Measurements from ENCODE around the gene SLC9A7. TPM values are rescaled to one million over a fixed set of nuclear protein-coding genes. Genes with fewer than 3 reads are reported as not detected.

SLC9A7 gene
- polyA plus RNA-seq, 1 experiment, result 21.5 TPM

DNA sequence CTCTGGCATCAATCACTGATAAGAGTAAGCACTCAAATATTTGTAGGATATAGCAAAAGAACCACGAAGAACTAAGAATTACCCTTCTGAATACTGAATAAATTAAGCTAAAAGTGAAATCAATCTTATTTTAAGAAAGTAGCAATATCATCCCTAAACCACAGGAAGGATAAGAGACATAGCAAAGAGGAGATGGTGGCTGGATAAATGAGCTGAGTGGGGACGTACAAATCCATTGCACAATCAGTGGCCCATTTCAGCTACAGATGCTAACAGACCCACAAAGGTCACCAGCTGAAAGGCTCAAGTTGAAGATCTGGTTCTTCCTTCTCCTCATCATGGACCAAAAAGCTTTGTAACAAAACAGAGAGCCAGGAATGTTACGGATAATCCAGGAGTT lies 77.1 kb downstream of the SLC9A7 start:
- TF ChIP-seq, protein P1, sequence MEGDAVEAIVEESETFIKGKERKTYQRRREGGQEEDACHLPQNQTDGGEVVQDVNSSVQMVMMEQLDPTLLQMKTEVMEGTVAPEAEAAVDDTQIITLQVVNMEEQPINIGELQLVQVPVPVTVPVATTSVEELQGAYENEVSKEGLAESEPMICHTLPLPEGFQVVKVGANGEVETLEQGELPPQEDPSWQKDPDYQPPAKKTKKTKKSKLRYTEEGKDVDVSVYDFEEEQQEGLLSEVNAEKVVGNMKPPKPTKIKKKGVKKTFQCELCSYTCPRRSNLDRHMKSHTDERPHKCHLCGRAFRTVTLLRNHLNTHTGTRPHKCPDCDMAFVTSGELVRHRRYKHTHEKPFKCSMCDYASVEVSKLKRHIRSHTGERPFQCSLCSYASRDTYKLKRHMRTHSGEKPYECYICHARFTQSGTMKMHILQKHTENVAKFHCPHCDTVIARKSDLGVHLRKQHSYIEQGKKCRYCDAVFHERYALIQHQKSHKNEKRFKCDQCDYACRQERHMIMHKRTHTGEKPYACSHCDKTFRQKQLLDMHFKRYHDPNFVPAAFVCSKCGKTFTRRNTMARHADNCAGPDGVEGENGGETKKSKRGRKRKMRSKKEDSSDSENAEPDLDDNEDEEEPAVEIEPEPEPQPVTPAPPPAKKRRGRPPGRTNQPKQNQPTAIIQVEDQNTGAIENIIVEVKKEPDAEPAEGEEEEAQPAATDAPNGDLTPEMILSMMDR (IDR thresholded peaks at IDR 0.05; ENCODE audit: insufficient read depth, low read depth, low read length), result no peak
- CTCF ChIA-PET, result no interaction called here

DNA sequence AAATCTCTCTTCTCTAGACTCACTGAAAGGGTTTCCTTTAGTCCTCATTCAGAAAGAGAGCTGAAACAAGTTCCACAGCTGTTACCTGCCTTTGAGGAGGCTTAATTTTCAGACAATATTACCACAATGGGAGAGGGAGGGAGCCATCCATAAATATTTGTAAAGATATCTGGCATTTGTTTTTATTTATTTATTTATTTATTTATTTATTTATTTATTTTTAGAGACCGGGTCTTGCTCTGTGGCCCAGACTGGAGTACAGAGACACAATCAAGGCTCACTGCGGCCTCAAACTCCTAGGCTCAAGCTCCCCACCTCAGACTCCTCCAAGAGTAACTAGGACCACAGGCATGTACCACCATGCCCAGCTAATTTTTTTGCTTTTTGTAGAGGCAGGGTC lies 80.7 kb downstream of the SLC9A7 start:
- Histone ChIP-seq H3K36me3 (ENCODE audit: control insufficient read depth, insufficient read depth, low read length) (peaks cover 2% of the 10 kb centered on the region), H3K4me3 (ENCODE audit: low read depth, low read length) (no peak overlapping the region), H3K27me3 (ENCODE audit: control insufficient read depth, insufficient read depth, low read length) (no peaks in the 10 kb centered on the region)
- POLR2A ChIA-PET, result no interaction called here
- CTCF ChIA-PET, result no interaction called here
- TF ChIP-seq, protein P1 (IDR thresholded peaks at IDR 0.05; ENCODE audit: insufficient read depth, low read depth, low read length), result no peak
- DNase-seq (ENCODE audit: low read depth), result no peak

More for the DNA sequence above, 77.1 kb downstream of the SLC9A7 start:
- POLR2A ChIA-PET, result no interaction called here
- no peak overlapping the region for H3K4me3 ChIP-seq (ENCODE audit: low read depth, low read length)
- no peaks in the 10 kb centered on the region for H3K27me3 ChIP-seq (ENCODE audit: control insufficient read depth, insufficient read depth, low read length)
- peaks cover 2% of the 10 kb centered on the region for H3K36me3 ChIP-seq (ENCODE audit: control insufficient read depth, insufficient read depth, low read length)
- DNase-seq (ENCODE audit: low read depth), result no peak

DNA sequence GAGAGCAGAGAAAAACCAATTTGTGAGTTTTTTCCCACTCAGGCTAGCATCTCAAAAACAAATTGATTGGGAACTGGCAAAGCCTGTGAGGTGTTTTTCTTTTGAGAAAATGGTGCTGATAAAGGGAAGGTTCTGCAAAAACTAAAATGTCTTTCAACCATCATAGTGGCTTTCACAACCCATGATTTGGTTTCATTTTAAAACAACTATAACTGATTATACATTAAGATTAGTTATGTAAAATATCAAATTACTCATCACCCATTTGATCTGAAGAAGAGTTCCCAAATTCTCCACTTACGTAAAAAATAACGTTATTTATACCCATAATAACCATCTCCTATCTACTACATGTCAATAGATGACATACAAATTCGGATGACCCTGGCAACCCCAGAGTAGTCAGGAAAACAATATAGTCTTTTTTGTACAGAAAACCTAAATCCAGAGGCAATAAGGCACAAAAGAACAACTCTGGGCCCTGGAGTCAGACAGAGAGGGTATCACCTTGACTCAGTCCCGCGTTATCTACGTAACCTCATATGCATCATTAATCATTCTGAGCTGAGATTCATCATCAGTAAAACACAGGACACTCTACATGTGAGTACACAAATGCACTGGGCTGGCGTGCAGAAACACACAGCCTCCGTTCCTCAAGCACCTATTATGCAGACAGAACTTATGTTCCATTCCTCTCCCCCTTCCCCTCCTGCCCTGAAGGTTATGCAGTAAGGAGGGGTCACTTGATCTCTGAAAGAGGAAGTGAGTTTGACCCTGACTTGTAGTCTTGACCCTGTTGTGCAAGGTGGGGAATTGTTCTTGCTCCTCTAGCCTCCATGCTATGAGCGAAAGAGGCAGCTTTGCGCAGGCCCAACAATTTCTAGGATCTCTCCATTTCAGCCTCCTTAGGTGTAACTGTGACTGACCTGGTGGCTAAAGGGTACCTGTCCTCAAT lies 82.2 kb downstream of the SLC9A7 start:
- Histone ChIP-seq H3K4me3 (ENCODE audit: low read depth, low read length) (no peak overlapping the region), H3K27me3 (ENCODE audit: control insufficient read depth, insufficient read depth, low read length) (no peaks in the 10 kb centered on the region), H3K36me3 (ENCODE audit: control insufficient read depth, insufficient read depth, low read length) (peaks cover 2% of the 10 kb centered on the region)
- POLR2A ChIA-PET, result no interaction called here
- no peak for DNase-seq (ENCODE audit: low read depth)
- TF ChIP-seq, protein P1 (IDR thresholded peaks at IDR 0.05; ENCODE audit: insufficient read depth, low read depth, low read length), result no peak
- CTCF ChIA-PET, result no interaction called here

GRCh38 chrX:46673620-46674359 lies 85.1 kb downstream of the SLC9A7 start:
- POLR2A ChIA-PET, result no interaction called here
- no peaks in the 10 kb centered on the region for H3K27me3 ChIP-seq (ENCODE audit: control insufficient read depth, insufficient read depth, low read length)
- CTCF ChIA-PET, result interaction anchor here (1.6 kb wide), 1 partner anchor 13 kb away, joined by 5 read pairs; no protein-coding TSS in a partner anchor
- TF ChIP-seq, protein P1 (IDR thresholded peaks at IDR 0.05; ENCODE audit: insufficient read depth, low read depth, low read length), result no peak
- H3K36me3 ChIP-seq (ENCODE audit: control insufficient read depth, insufficient read depth, low read length), result peaks cover 2% of the 10 kb centered on the region
- H3K4me3 ChIP-seq (ENCODE audit: low read depth, low read length), result no peak overlapping the region
- DNase-seq (ENCODE audit: low read depth), result no peak

DNA sequence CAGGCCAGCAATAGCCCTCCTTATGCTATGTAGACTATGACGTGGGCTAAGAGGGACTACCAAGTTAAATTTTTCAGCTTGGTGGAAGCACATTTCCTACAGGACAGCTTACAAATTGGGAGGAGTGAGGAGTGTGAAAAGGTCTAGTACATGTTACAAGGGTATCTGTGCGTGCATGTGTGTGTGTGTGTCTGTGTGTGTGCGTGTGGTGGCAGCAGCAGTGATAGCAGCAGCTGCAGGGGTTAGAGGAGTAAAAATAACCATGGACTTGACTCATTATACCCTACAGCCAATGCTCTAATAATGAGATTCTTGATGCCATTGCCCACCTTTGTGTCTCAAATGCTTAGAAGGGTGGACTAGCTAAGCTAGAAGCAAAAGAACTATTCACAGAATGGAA lies 88.6 kb downstream of the SLC9A7 start:
- POLR2A ChIA-PET, result no interaction called here
- TF ChIP-seq, protein P1 (IDR thresholded peaks at IDR 0.05; ENCODE audit: insufficient read depth, low read depth, low read length), result no peak
- CTCF ChIA-PET, result no interaction called here
- Histone ChIP-seq H3K27me3 (ENCODE audit: control insufficient read depth, insufficient read depth, low read length) (no peaks in the 10 kb centered on the region), H3K36me3 (ENCODE audit: control insufficient read depth, insufficient read depth, low read length) (no peaks in the 10 kb centered on the region), H3K4me3 (ENCODE audit: low read depth, low read length) (no peak overlapping the region)
- no peak for DNase-seq (ENCODE audit: low read depth)

All from BJ (cell line).